Stimulated activated naive B cell treated with anti-CD40 and anti-IgM and Interleukin-4, amounts not matched to agents 10 μg/mL and 1 μg/mL and 100 μg/mL, for 72 hours (primary cell): ENCODE measurements around the gene TNFRSF18.
A peak's percentile ranks its signal among the peaks of the same experiment; 100 is the strongest.
"Not testable (repeated sequence)": the region's sequence is repeated elsewhere in the genome, so short reads cannot be mapped to it uniquely, and the experiment has no call there.

ENCODE experiments used
- ATAC-seq, 2 donors: fragments of 150-1000 bp; cut with Tn5 transposase; replicated peaks; 2 replicates each; pipeline ENCODE4 v1.10.0; 2021; ENCODE audit warnings: moderate library complexity in 1 of 2
- DNase-seq: peaks from one replicate; pipeline ENCODE4 v3.0.0; 2021
- H3K27ac Mint-ChIP-seq: one replicate; pipeline ENCODE4 v1.8.0; 2022; ENCODE audit warnings: mild to moderate bottlenecking, mixed read lengths
- H3K27me3 Mint-ChIP-seq, 2 donors: one replicate each; pipeline ENCODE4 v1.8.0; 2022; ENCODE audit warnings: mixed read lengths in 2 of 2
- H3K36me3 Mint-ChIP-seq, 2 donors: one replicate each; pipeline ENCODE4 v1.8.0; 2022; ENCODE audit warnings: mixed read lengths in 2 of 2, mild to moderate bottlenecking in 1 of 2
- H3K4me1 Mint-ChIP-seq, 2 donors: one replicate each; pipeline ENCODE4 v1.8.0; 2022; ENCODE audit warnings: mixed read lengths in 2 of 2, mild to moderate bottlenecking in 1 of 2
- H3K4me3 Mint-ChIP-seq, 2 donors: one replicate each; pipeline ENCODE4 v1.8.0; 2022; ENCODE audit warnings: mild to moderate bottlenecking in 2 of 2, mixed read lengths in 2 of 2, moderate library complexity in 1 of 2
- H3K9me3 Mint-ChIP-seq, 2 donors: one replicate each; pipeline ENCODE4 v1.8.0; 2022; ENCODE audit warnings: mixed read lengths in 2 of 2, mild to moderate bottlenecking in 1 of 2

TNFRSF18 gene

GRCh38 chr1:1179346-1179982 is 26.9 kb downstream of the TNFRSF18 start:
- DNase-seq (no peak), ATAC-seq (no peak)
- Mint-ChIP-seq H3K9me3 (no peaks in the 10 kb centered on the region), H3K4me3 (no peak overlapping the region), H3K4me1 (peaks cover 16 to 51% of the 10 kb centered on the region in 2 donors), H3K27me3 (peaks cover 41 to 60% of the 10 kb centered on the region in 2 donors), H3K36me3 (no peaks in the 10 kb centered on the region), H3K27ac (no peak overlapping the region)

- H3K4me1 Mint-ChIP-seq, result peaks cover 16 to 50% of the 10 kb centered on the region in 2 donors
- ATAC-seq, result no peak
- H3K4me3 Mint-ChIP-seq, result no peak overlapping the region
- no peak for DNase-seq
- H3K27ac Mint-ChIP-seq, result no peak overlapping the region
- no peaks in the 10 kb centered on the region for H3K36me3 Mint-ChIP-seq
- H3K9me3 Mint-ChIP-seq, result no peaks in the 10 kb centered on the region
- H3K27me3 Mint-ChIP-seq, result peaks cover 43 to 58% of the 10 kb centered on the region in 2 donors
Observed at GRCh38 chr1:1178794-1179331, 27.5 kb downstream of the TNFRSF18 start.

- H3K9me3 Mint-ChIP-seq, result no peaks in the 10 kb centered on the region
- no peak for ATAC-seq
- no peak for DNase-seq
- peaks cover 38 to 49% of the 10 kb centered on the region in 2 donors for H3K27me3 Mint-ChIP-seq
- no peak overlapping the region for H3K4me3 Mint-ChIP-seq
- no peak overlapping the region for H3K27ac Mint-ChIP-seq
- peaks cover 14 to 54% of the 10 kb centered on the region in 2 donors for H3K4me1 Mint-ChIP-seq
- H3K36me3 Mint-ChIP-seq, result no peaks in the 10 kb centered on the region
Observed at GRCh38 chr1:1177452-1178206, 28.8 kb downstream of the TNFRSF18 start.

DNA sequence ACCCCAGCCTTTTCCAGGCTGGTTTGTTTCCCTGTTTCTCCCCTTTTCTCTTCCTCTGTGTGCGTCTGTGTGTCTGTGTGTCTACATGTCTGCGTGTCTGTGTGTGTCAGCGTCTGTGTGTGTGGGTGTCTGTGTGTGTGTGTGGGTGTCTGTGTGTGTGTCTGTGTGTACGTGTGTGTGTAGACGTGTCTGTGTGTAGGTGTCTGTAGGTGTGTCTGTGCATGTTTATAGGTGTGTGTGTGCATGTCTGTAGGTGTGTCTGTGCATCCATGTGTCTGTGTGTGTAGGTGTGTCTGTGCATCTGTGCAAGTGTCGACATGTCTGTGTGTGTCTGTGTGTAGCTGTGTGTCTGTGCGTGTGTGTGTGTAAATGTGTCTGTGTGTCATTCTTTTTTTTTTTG is 29.5 kb downstream of the TNFRSF18 start:
- ATAC-seq, result no peak
- Mint-ChIP-seq H3K27ac (no peak overlapping the region), H3K9me3 (no peaks in the 10 kb centered on the region), H3K27me3 (peaks cover 32 to 42% of the 10 kb centered on the region in 2 donors), H3K4me3 (no peak overlapping the region), H3K4me1 (peaks cover 16 to 54% of the 10 kb centered on the region in 2 donors), H3K36me3 (no peaks in the 10 kb centered on the region)
- DNase-seq, result no peak

DNA sequence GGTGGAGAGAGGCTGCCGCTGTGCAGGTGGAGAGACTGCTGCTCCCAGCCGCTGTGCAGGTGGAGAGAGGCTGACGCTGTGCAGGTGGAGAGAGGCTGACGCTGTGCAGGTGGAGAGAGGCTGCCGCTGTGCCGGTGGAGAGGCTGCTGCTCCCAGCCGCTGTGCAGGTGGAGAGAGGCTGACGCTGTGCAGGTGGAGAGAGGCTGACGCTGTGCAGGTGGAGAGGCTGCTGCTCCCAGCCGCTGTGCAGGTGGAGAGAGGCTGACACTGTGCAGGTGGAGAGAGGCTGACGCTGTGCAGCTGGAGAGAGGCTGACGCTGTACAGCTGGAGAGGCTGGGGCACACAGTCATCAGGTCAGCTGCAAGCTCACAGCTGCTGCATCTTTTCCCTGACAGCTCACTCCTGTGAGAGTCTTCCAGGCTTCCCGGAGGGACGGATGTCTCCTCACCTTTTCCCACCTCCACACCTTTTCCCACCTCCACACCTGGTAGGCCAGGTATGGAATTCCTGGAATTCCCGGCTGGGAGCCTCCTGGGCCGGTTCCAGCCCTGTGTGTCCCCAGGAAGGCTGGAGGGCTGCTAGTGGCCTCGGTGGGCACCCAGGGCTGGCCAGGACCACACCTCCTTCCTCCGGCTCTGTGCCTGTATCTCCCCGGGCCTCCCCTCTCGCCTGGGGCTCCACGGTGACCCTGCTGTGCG is 30.2 kb downstream of the TNFRSF18 start:
- H3K27me3 Mint-ChIP-seq, result peaks cover 25 to 35% of the 10 kb centered on the region in 2 donors
- not testable (repeated sequence) for H3K9me3 Mint-ChIP-seq, H3K27ac Mint-ChIP-seq, H3K36me3 Mint-ChIP-seq, ATAC-seq, DNase-seq, H3K4me3 Mint-ChIP-seq
- H3K4me1 Mint-ChIP-seq, result peaks cover 17 to 60% of the 10 kb centered on the region in 2 donors

DNA sequence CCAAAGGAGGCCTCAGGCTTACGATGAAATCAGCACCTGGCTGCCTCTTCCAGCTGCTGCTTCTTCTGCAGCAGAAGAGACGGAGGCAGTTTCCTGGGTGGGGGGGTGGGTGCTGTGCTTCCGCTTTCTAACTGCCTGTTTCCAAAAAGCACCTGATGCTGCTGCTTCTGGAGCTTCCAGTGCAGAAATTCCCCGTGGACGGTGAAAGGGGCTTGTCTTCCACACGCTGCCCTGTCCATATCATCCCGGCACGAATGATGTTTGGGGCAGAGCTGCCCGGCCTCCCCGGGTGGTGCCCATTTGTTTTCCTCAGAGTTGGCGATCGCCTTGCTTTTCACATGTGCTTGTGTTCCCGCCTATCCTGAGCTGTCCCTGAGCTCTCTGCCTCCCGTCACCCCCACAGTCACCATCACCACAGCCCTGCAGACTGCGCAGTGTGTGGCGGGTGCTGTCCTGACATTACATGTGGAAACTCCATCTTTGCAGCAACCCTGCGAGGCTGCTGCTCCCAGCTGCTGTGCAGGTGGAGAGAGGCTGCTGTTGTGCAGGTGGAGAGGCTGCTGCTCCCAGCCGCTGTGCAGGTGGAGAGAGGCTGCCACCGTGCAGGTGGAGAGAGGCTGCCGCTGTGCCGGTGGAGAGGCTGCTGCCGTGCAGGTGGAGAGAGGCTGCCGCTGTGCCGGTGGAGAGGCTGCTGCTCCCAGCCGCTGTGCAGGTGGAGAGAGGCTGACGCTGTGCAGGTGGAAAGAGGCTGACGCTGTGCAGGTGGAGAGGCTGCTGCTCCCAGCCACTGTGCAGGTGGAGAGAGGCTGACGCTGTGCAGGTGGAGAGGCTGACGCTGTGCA is 30.9 kb downstream of the TNFRSF18 start:
- Mint-ChIP-seq H3K9me3 (no peaks in the 10 kb centered on the region), H3K4me1 (peaks cover 15 to 68% of the 10 kb centered on the region in 2 donors), H3K27ac (no peak overlapping the region), H3K27me3 (peaks cover 21 to 31% of the 10 kb centered on the region in 2 donors), H3K36me3 (no peaks in the 10 kb centered on the region), H3K4me3 (no peak overlapping the region)
- ATAC-seq (no peak), DNase-seq (no peak)

DNA sequence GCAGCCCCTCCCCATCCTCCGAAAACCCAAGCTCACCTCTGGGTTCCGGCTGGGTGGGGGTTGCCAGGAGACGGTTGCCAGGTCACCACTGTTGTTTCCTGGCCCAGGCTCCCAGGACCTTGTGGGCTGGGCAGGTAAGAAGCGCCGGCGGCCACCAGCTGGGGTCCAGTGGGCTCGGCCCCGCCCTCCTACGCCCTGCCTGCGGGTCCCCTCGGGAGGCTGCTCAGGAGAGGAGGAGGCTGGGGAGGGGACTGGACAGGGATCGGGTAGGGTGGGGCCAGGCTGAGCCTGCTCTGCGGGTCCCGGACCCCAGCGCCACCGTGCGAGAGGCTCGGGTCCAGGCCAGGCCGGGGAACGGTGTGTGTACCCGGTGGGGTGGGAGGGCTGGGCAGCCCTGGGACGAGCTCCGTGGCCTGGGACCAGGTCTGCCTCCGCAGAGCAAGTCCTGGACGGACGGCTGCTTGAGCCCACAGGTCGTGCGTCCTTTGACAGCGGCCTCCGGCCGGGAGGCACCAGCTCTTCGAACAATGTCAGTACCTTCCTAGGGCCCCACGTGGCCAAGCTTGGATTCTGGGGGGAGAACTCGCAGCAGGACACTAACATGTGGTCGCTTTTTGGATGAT is 32.5 kb downstream of the TNFRSF18 start, which contains the start of gene TTLL10:
Gene TTLL10 (plus strand): TSS at position 88 of the 623 bp plus-strand sequence. CDS start 5,336 bp downstream, outside the sequence.
- Mint-ChIP-seq H3K27ac (peak within 1 kb of the TSS; percentile 25), H3K36me3 (no peaks in the 10 kb centered on the region), H3K9me3 (no peaks in the 10 kb centered on the region), H3K4me1 (peaks cover 21 to 75% of the 10 kb centered on the region in 2 donors), H3K4me3 (peak within 1 kb of the TSS; percentile 4 to 53), H3K27me3 (peaks cover 21 to 36% of the 10 kb centered on the region in 2 donors)
- ATAC-seq, result peak in 1 of 2 donors; percentile 18
- DNase-seq, result no peak

- H3K4me1 Mint-ChIP-seq, result peaks cover 21 to 74% of the 10 kb centered on the region in 2 donors
- no peaks in the 10 kb centered on the region for H3K36me3 Mint-ChIP-seq
- no peaks in the 10 kb centered on the region for H3K9me3 Mint-ChIP-seq
- H3K4me3 Mint-ChIP-seq, result peak overlapping the region; percentile 4 to 53
- ATAC-seq (no peak), DNase-seq (no peak)
- H3K27me3 Mint-ChIP-seq, result peaks cover 21 to 34% of the 10 kb centered on the region in 2 donors
- H3K27ac Mint-ChIP-seq, result no peak overlapping the region
Observed at GRCh38 chr1:1173061-1173792, 33.2 kb downstream of the TNFRSF18 start.

- H3K9me3 Mint-ChIP-seq, result no peaks in the 10 kb centered on the region
- no peaks in the 10 kb centered on the region for H3K36me3 Mint-ChIP-seq
- H3K27me3 Mint-ChIP-seq, result peaks cover 16 to 21% of the 10 kb centered on the region in 2 donors
- DNase-seq (peak; percentile 77), ATAC-seq (peak; percentile 85 to 90)
- peaks cover 18 to 65% of the 10 kb centered on the region in 2 donors for H3K4me1 Mint-ChIP-seq
- peak overlapping the region; percentile 81 for H3K27ac Mint-ChIP-seq
- peak overlapping the region; percentile 15 to 59 for H3K4me3 Mint-ChIP-seq
Observed at GRCh38 chr1:1171546-1172340, 34.6 kb downstream of the TNFRSF18 start.

GRCh38 chr1:1171161-1171545 is 35.2 kb downstream of the TNFRSF18 start:
- Mint-ChIP-seq H3K4me1 (peaks cover 17 to 62% of the 10 kb centered on the region in 2 donors), H3K27ac (no peak overlapping the region), H3K9me3 (no peaks in the 10 kb centered on the region), H3K36me3 (no peaks in the 10 kb centered on the region), H3K27me3 (peaks cover 13 to 15% of the 10 kb centered on the region in 2 donors), H3K4me3 (peak overlapping the region; percentile 10 to 15)
- no peak for DNase-seq
- no peak for ATAC-seq

DNA sequence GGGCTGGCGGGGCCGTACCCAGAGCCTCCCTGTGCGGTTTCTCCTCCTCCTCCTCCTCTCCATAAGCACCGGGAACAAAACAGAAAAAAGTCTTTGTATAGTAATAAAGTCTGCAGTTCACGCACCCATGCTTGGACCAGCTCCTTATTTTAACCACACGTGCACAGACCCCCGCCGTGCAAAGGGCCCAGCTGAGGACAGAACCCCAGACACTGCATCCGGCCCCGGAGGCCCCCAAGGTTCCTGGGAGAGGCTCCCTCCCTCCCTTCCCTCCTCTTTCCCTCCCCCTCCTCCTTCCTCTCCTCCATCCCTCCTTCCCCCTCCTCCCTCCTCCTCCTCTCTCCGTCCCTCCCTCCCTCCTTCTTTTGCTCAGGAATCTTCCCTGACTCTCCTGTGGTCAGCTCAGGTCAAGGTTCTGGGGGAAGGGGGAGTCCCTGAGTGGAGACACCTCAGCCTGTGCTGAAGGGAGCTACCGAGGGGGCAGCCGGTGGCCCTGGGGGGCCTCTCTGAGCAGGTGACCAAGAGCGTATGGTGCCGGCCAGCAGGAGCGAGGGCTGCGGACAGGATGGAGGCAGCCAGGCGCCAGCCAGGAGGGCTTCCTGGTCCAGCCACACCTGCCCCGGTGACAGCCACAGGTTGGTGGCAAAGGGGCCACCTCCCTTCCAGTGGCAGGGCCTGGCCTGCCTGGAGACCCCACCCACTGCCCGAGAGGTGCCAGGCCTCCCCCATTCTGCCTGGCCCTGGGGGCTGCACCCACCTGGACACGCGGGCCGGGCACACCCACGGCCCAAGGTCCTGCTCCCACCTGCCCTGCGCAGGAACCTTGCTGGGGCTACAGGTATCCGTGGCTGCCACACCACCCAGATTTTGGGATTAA is 35.9 kb downstream of the TNFRSF18 start:
- Mint-ChIP-seq H3K9me3 (no peaks in the 10 kb centered on the region), H3K36me3 (no peaks in the 10 kb centered on the region), H3K27me3 (peaks cover 6 to 13% of the 10 kb centered on the region in 2 donors), H3K4me1 (peaks cover 17 to 62% of the 10 kb centered on the region in 2 donors), H3K27ac (no peak overlapping the region), H3K4me3 (peak overlapping the region; percentile 14 to 64)
- no peak for DNase-seq
- no peak for ATAC-seq
